T-helper 2 cell treated with Interferon-gamma antibody and Interleukin-4, amounts not matched to agents 5 μg/mL and 100 μg/mL, for 36 hours (primary cell): ENCODE results near the gene CISD2.
A peak's percentile ranks its signal among the peaks of the same experiment; 100 is the strongest.
"Not testable (repeated sequence)": the region's sequence is repeated elsewhere in the genome, so short reads cannot be mapped to it uniquely, and the experiment has no call there.

Experiments
- DNase-seq: peaks from one replicate; pipeline ENCODE4 v3.0.0; 2021; ENCODE audit warnings: low spot score
- H3K27ac Mint-ChIP-seq: one replicate; pipeline ENCODE4 v1.8.0; 2021; ENCODE audit warnings: mild to moderate bottlenecking, mixed read lengths
- H3K27me3 Mint-ChIP-seq: one replicate; pipeline ENCODE4 v1.8.0; 2021; ENCODE audit warnings: low read depth, mixed read lengths
- H3K36me3 Mint-ChIP-seq: one replicate; pipeline ENCODE4 v1.8.0; 2021; ENCODE audit warnings: low read depth, mixed read lengths
- H3K4me1 Mint-ChIP-seq: one replicate; pipeline ENCODE4 v1.8.0; 2021; ENCODE audit warnings: low read depth, mixed read lengths
- H3K4me3 Mint-ChIP-seq: one replicate; pipeline ENCODE4 v1.8.0; 2022; ENCODE audit warnings: mild to moderate bottlenecking, moderate library complexity, mixed read lengths
- H3K9me3 Mint-ChIP-seq: one replicate; pipeline ENCODE4 v1.8.0; 2021; ENCODE audit warnings: mixed read lengths

Gene CISD2

GRCh38 chr4:102867278-102868152, 1.3 kb upstream of the CISD2 start:
- peaks cover 13% of the 10 kb centered on the region for H3K9me3 Mint-ChIP-seq
- no peaks in the 10 kb centered on the region for H3K27me3 Mint-ChIP-seq
- DNase-seq, result no peak
- H3K4me1 Mint-ChIP-seq, result peaks cover 59% of the 10 kb centered on the region
- H3K27ac Mint-ChIP-seq, result peak overlapping the region; percentile 99
- peaks cover 34% of the 10 kb centered on the region for H3K36me3 Mint-ChIP-seq
- peak overlapping the region; percentile 92 for H3K4me3 Mint-ChIP-seq

- DNase-seq, result no peak
These were observed 525 bp upstream of the CISD2 start for GRCh38 chr4:102868153-102868780.

GRCh38 chr4:102869569-102870197, 891 bp downstream of the CISD2 start:
- Mint-ChIP-seq H3K4me3 (peak overlapping the region; percentile 95), H3K36me3 (peaks cover 37% of the 10 kb centered on the region), H3K27ac (peak overlapping the region; percentile 99), H3K27me3 (no peaks in the 10 kb centered on the region), H3K9me3 (peaks cover 4% of the 10 kb centered on the region), H3K4me1 (peaks cover 62% of the 10 kb centered on the region)
- DNase-seq, result no peak

More at GRCh38 chr4:102868153-102868780, 525 bp upstream of the CISD2 start:
- Mint-ChIP-seq H3K27me3 (no peaks in the 10 kb centered on the region), H3K4me1 (peaks cover 65% of the 10 kb centered on the region), H3K9me3 (peaks cover 10% of the 10 kb centered on the region), H3K36me3 (peaks cover 33% of the 10 kb centered on the region), H3K27ac (peak overlapping the region; percentile 99), H3K4me3 (peak overlapping the region; percentile 92)

- H3K27ac Mint-ChIP-seq, result peak overlapping the region; percentile 19
- peaks cover 46% of the 10 kb centered on the region for H3K4me1 Mint-ChIP-seq
- peaks cover 58% of the 10 kb centered on the region for H3K36me3 Mint-ChIP-seq
- H3K9me3 Mint-ChIP-seq, result peaks cover 17% of the 10 kb centered on the region
- peak overlapping the region; percentile 28 for H3K4me3 Mint-ChIP-seq
- no peak for DNase-seq
- H3K27me3 Mint-ChIP-seq, result no peaks in the 10 kb centered on the region
These were observed 3.0 kb downstream of the CISD2 start for GRCh38 chr4:102871772-102872171.

GRCh38 chr4:102877477-102878106, 8.8 kb downstream of the CISD2 start:
- H3K4me1 Mint-ChIP-seq, result peaks cover 28% of the 10 kb centered on the region
- not testable (repeated sequence) for H3K27me3 Mint-ChIP-seq, DNase-seq, H3K27ac Mint-ChIP-seq, H3K4me3 Mint-ChIP-seq
- peaks cover 27% of the 10 kb centered on the region for H3K9me3 Mint-ChIP-seq
- H3K36me3 Mint-ChIP-seq, result peaks cover 66% of the 10 kb centered on the region

- not testable (repeated sequence) for H3K4me3 Mint-ChIP-seq, H3K27ac Mint-ChIP-seq
These were observed 9.6 kb downstream of the CISD2 start for GRCh38 chr4:102878349-102878748.

GRCh38 chr4:102878901-102879300, 10.1 kb downstream of the CISD2 start:
- Mint-ChIP-seq H3K9me3 (peaks cover 27% of the 10 kb centered on the region), H3K4me1 (peaks cover 27% of the 10 kb centered on the region), H3K4me3 (no peak overlapping the region), H3K27ac (no peak overlapping the region), H3K27me3 (no peaks in the 10 kb centered on the region), H3K36me3 (peaks cover 60% of the 10 kb centered on the region)
- no peak for DNase-seq

More at GRCh38 chr4:102878349-102878748, 9.6 kb downstream of the CISD2 start:
- H3K4me1 Mint-ChIP-seq, result peaks cover 25% of the 10 kb centered on the region
- not testable (repeated sequence) for H3K27me3 Mint-ChIP-seq, DNase-seq
- peaks cover 27% of the 10 kb centered on the region for H3K9me3 Mint-ChIP-seq
- H3K36me3 Mint-ChIP-seq, result peaks cover 64% of the 10 kb centered on the region

- Mint-ChIP-seq H3K36me3 (peaks cover 41% of the 10 kb centered on the region), H3K27me3 (no peaks in the 10 kb centered on the region), H3K27ac (no peak overlapping the region)
These were observed 12.6 kb downstream of the CISD2 start for GRCh38 chr4:102881343-102881742.

GRCh38 chr4:102883278-102883677, 14.5 kb downstream of the CISD2 start:
- peaks cover 5% of the 10 kb centered on the region for H3K9me3 Mint-ChIP-seq
- H3K27me3 Mint-ChIP-seq, result no peaks in the 10 kb centered on the region
- peaks cover 20% of the 10 kb centered on the region for H3K4me1 Mint-ChIP-seq
- no peak overlapping the region for H3K27ac Mint-ChIP-seq
- no peak for DNase-seq
- peaks cover 34% of the 10 kb centered on the region for H3K36me3 Mint-ChIP-seq
- H3K4me3 Mint-ChIP-seq, result no peak overlapping the region

More at GRCh38 chr4:102881343-102881742, 12.6 kb downstream of the CISD2 start:
- DNase-seq, result no peak
- Mint-ChIP-seq H3K9me3 (peaks cover 13% of the 10 kb centered on the region), H3K4me1 (peaks cover 20% of the 10 kb centered on the region), H3K4me3 (no peak overlapping the region)

- DNase-seq, H3K4me3 Mint-ChIP-seq, H3K4me1 Mint-ChIP-seq, H3K9me3 Mint-ChIP-seq, H3K27me3 Mint-ChIP-seq, H3K27ac Mint-ChIP-seq: not testable (repeated sequence)
- peaks cover 26% of the 10 kb centered on the region for H3K36me3 Mint-ChIP-seq
These were observed 19.8 kb downstream of the CISD2 start for GRCh38 chr4:102888570-102888969.

- H3K27ac Mint-ChIP-seq, H3K9me3 Mint-ChIP-seq, H3K4me1 Mint-ChIP-seq, H3K4me3 Mint-ChIP-seq, H3K27me3 Mint-ChIP-seq, DNase-seq: not testable (repeated sequence)
- peaks cover 26% of the 10 kb centered on the region for H3K36me3 Mint-ChIP-seq
These were observed 21.1 kb downstream of the CISD2 start for GRCh38 chr4:102889866-102890265.

GRCh38 chr4:102896547-102896946, 27.8 kb downstream of the CISD2 start:
- H3K36me3 Mint-ChIP-seq, H3K27me3 Mint-ChIP-seq, H3K27ac Mint-ChIP-seq, H3K9me3 Mint-ChIP-seq, DNase-seq, H3K4me3 Mint-ChIP-seq, H3K4me1 Mint-ChIP-seq: not testable (repeated sequence)

GRCh38 chr4:102897610-102898009, 28.8 kb downstream of the CISD2 start:
- not testable (repeated sequence) for H3K9me3 Mint-ChIP-seq, H3K27me3 Mint-ChIP-seq, DNase-seq, H3K4me3 Mint-ChIP-seq, H3K36me3 Mint-ChIP-seq, H3K27ac Mint-ChIP-seq, H3K4me1 Mint-ChIP-seq
